NCI-H774 (cell line): Measurements from ENCODE around the gene SPI1.
"Not testable (repeated sequence)": the region's sequence is repeated elsewhere in the genome, so short reads cannot be mapped to it uniquely, and the experiment has no call there.

Source experiments
- DNase-seq: peaks from one replicate; lab custom pipeline; 2025; lab: John Stamatoyannopoulos, UW

Gene SPI1

DNA sequence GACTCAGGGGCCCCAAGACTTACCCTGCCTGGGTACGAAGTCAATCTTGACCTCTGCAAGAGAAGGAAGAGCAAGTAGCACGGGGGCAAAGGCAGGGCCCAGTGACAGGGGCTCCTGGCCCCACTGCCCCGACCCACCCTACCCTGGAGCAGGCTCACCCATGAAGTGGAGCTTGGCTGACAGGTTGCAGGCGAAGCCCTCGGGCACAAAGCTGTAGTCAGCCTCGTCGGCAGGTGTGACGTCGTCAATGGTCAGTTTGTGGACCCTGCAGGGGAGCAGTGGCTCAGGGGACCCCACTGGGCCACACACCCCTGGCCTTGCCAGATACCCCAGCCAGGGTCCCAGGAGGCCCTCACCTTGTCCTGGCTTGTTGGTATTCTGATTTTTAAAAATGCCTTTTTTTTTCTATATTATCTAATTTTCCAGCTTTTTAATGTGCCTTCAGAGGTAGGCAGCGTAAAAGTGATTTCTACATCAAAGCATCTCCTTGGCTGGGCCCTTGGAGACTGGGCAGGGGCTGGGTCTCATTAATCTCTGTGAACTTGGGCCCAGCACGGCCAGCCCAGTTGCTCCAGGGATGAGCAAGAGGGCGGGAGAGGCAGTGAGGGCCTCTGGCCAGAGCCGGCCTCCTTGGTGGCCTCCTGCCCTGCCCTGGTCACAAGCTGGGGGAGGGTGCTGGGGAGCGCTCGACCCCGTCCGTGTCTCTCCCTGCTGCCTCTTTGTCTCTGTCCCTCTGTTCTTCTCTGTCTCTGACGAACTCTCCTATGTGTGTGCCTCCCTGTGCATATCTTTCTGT is 37.2 kb downstream of the SPI1 start:
- no peak for DNase-seq

GRCh38 chr11:47340010-47340409 is 38.3 kb downstream of the SPI1 start:
- DNase-seq = no peak

DNA sequence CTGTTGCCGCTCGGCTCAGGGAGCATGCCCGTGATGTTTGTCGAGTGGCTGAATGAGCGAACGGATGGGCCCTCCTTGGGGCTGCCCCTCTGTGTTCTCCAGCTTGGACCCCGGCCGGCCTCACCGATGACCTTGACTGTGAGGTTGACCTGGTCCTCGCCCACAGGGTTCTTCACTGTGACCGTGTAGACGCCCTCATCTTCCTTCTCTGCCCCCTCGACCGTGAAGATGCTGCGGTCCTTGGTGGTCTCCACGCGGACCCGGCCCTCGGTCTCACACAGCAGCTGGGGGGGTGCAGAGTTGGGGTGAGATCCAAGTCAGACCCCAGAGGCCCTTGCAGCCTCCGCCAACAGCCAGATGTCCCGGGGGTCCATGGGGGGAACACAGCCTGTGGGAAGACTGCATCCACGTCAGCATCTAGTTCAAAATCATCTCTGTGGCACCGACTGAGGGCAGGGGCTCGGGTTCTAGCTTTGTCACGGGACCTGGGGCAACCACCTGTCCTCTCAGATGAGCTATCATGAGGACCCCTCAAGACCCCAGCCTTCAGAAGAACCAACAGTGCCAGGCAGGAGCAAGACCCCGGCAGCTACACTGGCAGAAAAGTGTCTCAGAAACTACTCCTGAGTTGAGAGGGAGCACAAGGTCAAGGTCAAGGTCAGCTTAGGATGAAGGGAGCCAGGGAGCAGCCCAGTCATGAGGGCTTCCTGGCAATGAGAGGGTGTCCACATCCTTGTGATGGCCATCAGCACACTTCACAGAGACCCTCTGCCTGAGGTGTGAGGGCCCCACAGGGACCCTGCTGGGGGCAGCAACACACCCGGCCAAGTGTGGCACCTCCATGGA is 39.7 kb downstream of the SPI1 start:
- no peak for DNase-seq

DNA sequence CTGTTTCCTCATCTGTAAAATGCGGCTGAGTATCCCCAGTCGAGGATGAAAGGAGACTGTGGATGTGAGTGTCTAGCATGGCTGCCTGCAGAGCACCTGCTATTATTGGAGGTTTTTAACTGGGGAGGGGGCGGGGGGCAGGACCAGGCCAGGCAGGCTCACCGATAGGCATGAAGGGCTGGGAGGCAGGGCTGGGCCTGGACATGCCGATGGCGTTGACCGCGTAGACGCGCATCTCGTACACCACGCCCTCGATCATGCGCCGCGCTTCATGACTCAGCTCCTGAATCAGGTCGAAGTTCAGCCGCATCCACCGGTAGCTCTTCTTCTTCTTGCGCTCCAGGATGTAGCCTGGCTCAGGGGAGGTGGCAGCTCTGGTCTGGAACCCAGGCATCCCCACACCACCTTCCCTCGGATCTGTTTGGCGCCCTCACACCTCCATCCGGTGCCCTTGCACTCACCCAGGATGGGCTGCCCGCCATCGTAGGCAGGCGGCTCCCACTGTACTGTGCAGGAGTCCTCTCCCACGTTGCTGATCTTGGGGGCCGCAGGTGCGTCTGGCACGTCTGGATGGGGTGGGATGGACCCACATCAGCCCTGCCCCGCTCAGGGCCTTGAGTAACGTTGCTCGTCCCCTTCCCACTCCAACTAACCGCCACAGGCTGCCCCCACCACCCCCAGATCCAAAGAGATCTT is 41.0 kb downstream of the SPI1 start:
- DNase-seq = no peak

DNA sequence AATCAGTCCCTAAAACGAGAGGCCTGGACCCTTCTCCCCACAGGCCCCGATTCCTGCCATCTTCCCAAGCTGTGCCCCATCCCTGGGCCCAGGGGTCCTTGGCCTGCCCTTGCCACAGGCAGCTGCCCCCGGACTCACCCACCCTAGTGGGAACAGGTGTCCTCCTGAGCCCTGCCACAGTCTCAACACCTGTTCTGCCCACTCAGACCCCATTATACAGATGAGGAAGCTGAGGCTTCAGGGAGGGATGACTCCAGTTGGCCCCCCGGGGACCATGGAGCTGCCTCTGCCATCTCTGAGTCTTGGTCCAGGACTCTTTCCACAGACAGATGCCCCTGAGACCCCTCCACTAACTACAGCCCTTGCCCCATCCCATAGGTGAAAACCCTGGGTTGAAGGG is 41.8 kb downstream of the SPI1 start:
- DNase-seq = no peak

DNA sequence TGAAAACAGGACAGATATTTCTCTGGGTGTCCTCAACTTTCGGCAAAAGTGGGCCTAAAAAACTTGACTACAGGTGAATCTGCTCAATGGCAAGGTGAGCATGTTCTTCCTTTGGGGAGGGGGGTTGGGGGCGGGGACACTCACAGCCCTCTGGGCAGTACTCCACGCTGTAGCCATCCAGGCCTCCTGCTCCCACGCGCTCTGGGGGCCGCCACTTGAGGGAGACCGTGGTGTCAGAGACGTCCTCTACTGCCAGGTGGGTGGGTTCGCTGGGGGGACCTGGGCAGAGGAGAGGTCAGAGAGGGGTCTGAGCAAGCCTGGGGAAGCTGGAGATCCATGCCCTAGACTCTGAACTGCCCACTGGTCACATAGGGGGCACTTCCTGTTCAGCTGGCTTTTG is 42.6 kb downstream of the SPI1 start:
- DNase-seq = no peak

- DNase-seq = not testable (repeated sequence)
Measured at GRCh38 chr11:47334699-47335411, 43.5 kb downstream of the SPI1 start.

DNA sequence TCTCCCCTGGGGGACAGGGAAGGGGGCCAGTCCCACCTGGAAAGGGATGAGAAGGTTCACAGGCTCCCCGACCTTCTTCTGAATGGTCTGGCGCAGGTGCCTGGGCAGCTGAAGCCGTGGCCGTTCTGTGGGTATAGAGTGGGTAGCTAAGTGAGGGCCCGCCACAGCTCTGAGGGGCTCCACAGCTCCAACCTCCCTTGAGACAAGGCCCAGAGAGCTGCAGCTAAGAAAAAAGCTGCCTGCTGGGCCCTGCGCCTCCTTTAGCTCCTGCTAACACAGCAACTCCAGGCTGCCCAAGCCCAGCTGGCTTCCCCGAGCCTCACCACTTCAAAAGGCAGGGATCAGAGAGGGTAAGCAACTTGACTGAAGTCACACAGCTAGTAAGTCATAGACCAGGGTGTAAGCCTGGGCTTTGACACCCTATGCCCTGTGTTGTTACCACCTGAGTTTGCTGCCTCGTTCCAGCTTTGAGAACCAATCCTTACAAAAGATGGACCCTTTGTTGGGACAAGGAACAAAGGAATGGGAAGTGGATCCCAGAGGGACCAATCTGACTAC is 44.4 kb downstream of the SPI1 start:
- DNase-seq = no peak

DNA sequence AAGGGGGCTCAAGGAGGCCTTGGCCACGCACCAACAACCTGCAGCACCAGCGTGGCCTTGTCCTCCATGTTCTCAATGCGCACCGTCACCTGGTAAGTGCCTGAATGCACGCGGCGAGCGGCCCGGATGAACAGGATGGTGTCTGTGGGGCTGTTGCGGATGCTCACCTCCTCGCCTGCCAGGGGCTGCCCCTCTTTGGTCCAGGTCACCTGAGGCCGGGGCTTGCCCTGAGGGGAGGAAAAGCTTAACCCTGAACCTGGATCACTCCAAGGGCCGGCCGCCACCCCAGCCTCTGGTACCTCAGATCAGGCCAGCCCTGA is 44.9 kb downstream of the SPI1 start:
- no peak for DNase-seq

DNA sequence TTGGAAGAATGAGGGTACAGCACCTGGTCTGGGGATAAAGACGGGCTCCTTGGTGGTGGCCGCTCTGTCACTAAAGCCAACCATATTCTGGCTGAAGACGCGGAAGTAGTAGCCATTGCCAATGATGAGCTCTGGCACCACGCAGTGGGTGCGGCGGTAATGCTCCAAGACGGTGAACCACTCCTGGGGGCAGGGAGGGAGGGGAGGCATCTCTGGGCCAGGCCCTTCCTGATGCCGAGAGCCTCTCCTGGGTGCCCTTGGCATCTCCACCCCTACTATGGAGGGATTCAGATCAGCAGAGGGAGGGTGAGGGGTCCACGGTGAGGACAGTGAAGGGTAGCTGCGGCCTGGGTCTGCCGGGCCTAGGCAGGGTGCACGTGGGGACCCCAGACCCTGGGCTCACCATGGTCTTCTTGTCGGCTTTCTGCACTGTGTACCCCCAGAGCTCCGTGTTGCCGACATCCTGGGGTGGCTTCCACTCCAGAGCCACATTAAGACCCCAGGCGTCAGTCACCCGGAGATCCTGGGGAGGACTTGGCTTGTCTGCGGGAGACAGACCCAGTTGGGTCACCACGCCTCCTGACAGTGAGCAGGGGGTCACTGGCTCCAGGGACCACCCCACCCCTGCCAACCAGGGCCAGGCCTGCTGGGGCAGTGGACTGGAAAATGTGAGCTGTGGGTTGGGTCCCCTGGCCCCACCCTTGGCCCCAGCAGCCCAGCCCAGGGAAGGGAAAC is 45.4 kb downstream of the SPI1 start:
- DNase-seq = no peak

- DNase-seq = no peak
Measured at GRCh38 chr11:47332303-47332711, 46.0 kb downstream of the SPI1 start.

GRCh38 chr11:47331454-47332302 is 46.7 kb downstream of the SPI1 start:
- DNase-seq = no peak

GRCh38 chr11:47329987-47330931 is 48.1 kb downstream of the SPI1 start:
- no peak for DNase-seq

DNA sequence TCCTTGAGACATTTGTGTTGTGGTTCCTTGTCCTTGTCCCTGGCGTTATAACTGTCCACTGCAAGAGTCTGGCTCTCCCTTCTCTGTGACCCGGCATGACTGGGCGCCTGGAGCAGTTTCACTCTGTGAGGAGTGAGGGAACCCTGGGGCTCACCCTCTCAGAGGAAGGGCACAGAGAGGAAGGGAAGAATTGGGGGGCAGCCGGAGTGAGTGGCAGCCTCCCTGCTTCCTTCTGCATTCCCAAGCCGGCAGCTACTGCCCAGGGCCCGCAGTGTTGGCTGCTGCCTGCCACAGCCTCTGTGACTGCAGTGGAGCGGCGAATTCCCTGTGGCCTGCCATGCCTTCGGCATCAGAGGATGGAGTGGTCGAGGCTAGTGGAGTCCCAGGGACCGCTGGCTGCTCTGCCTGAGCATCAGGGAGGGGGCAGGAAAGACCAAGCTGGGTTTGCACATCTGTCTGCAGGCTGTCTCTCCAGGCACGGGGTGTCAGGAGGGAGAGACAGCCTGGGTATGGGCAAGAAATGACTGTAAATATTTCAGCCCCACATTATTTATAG is 48.8 kb downstream of the SPI1 start:
- DNase-seq = no peak

DNA sequence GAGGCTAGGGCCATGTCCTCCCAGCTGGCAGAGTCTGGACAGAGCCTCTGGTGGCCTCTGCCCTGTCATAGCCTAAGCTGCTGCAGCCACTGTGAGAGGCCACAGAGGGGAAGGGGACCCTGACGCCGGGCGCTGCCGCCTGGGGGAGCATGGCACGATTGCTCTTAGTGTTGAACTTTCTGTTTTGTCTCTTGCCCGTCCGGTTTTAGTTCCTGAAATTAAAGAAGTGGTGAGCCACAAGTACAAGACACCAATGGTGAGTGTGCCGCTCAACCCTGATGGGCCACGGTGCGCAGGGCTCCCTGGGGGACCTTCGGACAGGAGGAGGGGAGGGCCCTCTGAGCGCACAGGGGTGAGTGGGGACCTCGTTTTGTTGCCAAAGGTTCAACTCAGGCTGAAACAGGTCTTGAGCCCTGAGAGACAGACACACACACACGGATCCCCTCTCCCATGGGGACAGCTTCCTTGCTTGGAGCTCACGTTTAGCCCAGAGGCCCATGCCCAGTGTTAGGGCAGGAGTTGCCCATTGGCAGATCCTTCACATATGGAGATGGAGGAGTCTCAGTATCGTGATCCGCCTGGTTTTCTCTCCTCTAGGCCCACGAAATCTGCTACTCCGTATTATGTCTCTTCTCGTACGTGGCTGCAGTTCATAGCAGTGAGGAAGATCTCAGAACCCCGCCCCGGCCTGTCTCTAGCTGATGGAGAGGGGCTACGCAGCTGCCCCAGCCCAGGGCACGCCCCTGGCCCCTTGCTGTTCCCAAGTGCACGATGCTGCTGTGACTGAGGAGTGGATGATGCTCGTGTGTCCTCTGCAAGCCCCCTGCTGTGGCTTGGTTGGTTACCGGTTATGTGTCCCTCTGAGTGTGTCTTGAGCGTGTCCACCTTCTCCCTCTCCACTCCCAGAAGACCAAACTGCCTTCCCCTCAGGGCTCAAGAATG is 49.6 kb downstream of the SPI1 start:
- DNase-seq = no peak

DNA sequence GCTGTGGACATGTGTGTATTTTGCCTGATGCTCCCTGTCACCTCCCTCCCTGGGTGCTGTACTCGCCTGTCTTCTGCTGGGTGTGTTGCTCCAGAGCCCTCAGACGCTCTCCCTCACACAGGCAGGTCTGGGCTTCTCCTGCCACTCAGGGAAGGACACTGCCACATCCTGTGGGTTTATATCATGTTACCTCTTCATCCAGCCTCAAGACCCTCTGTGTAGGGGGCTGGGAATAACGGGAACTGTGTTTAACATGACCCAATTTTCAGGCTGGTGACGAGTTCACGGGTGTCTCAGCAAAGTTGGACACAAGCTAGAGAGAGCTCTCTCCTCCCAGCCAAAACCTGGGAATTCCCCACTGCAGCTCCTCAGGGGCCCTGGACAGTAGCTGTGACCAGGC is 50.4 kb downstream of the SPI1 start:
- DNase-seq = no peak

DNA sequence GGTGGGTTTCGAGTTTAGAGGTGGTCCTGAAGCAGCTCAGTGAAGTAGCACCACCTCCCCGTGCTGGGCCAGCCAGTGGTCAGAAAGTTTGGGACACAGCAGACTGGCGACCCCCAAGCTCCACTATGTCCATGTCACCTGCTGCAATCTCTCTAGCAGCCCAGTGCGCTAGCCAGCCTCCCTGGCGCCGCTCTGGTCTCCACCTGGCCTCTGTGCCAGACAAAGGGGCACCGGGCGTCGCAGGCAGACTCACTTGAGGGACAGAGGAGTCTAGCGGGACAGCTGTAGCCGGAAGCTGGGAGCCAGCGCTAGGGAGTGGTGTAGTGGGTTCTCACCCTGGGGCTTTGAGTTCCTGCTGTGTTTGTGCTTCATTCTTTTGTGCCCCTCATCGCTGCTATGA is 51.3 kb downstream of the SPI1 start:
- DNase-seq = no peak

- no peak for DNase-seq
Measured at GRCh38 chr11:47326198-47326597, 52.1 kb downstream of the SPI1 start.
